ENCODE data around the gene GMDS.

Gene GMDS

GRCh38 chr6:1714654-1715053 lies 530.8 kb downstream of the GMDS start:
- no peak for DNase-seq (ENCODE audit: low spot score)
- no peak for TF ChIP-seq CTCF (IDR thresholded peaks at IDR 0.05; ENCODE audit: extremely low read depth, missing control alignments)

- no peak for DNase-seq (ENCODE audit: low spot score)
- TF ChIP-seq CTCF (IDR thresholded peaks at IDR 0.05; ENCODE audit: extremely low read depth, missing control alignments), result no peak
These were observed 532.3 kb downstream of the GMDS start for GRCh38 chr6:1713016-1713600.

GRCh38 chr6:1712451-1712850 lies 533.0 kb downstream of the GMDS start:
- no peak for DNase-seq (ENCODE audit: low spot score)
- no peak for TF ChIP-seq CTCF (IDR thresholded peaks at IDR 0.05; ENCODE audit: extremely low read depth, missing control alignments)

GRCh38 chr6:1711136-1711535 lies 534.3 kb downstream of the GMDS start:
- no peak for DNase-seq (ENCODE audit: low spot score)
- TF ChIP-seq CTCF (IDR thresholded peaks at IDR 0.05; ENCODE audit: extremely low read depth, missing control alignments), result no peak

- no peak for DNase-seq (ENCODE audit: low spot score)
- TF ChIP-seq CTCF (IDR thresholded peaks at IDR 0.05; ENCODE audit: extremely low read depth, missing control alignments), result no peak
These were observed 536.2 kb downstream of the GMDS start for GRCh38 chr6:1709234-1709641.

GRCh38 chr6:1708820-1709219 lies 536.6 kb downstream of the GMDS start:
- no peak for TF ChIP-seq CTCF (IDR thresholded peaks at IDR 0.05; ENCODE audit: extremely low read depth, missing control alignments)
- DNase-seq (ENCODE audit: low spot score), result no peak

- TF ChIP-seq CTCF (IDR thresholded peaks at IDR 0.05; ENCODE audit: extremely low read depth, missing control alignments), result no peak
- DNase-seq (ENCODE audit: low spot score), result no peak
These were observed 537.3 kb downstream of the GMDS start for GRCh38 chr6:1708122-1708521.

All from GM20000 (cell line).